HG02610 (cell line): ENCODE data around the gene MGRN1.

ENCODE experiments used
- ATAC-seq: cut with Tn5 transposase; IDR thresholded peaks from one replicate; pipeline ENCODE4 v1.9.1; 2021; ENCODE audit warnings: mild to moderate bottlenecking, moderate library complexity; ENCODE audit not compliant: unreplicated experiment

The MGRN1 gene

GRCh38 chr16:4624015-4624826, at the start of gene MGRN1:
MGRN1 (plus strand) TSS chr16:4624826; CDS start chr16:4624961, 135 bp downstream.
- ATAC-seq: peak; percentile 61

GRCh38 chr16:4574919-4575705, 49.5 kb upstream of the MGRN1 start:
- ATAC-seq: no peak

GRCh38 chr16:4576008-4576407, 48.6 kb upstream of the MGRN1 start:
- ATAC-seq: no peak

- no peak for ATAC-seq
Observed at GRCh38 chr16:4578961-4579530, 45.6 kb upstream of the MGRN1 start.

- ATAC-seq: no peak
Observed at GRCh38 chr16:4580250-4580649, 44.4 kb upstream of the MGRN1 start.

- no peak for ATAC-seq
Observed at GRCh38 chr16:4583906-4584305, 40.7 kb upstream of the MGRN1 start.

- ATAC-seq: no peak
Observed at GRCh38 chr16:4586291-4586690, 38.3 kb upstream of the MGRN1 start.

GRCh38 chr16:4588386-4588785, 36.2 kb upstream of the MGRN1 start:
- ATAC-seq: no peak

GRCh38 chr16:4588961-4589360, 35.7 kb upstream of the MGRN1 start:
- no peak for ATAC-seq

- no peak for ATAC-seq
Observed at GRCh38 chr16:4591191-4591590, 33.4 kb upstream of the MGRN1 start.

- no peak for ATAC-seq
Observed at GRCh38 chr16:4591706-4592470, 32.7 kb upstream of the MGRN1 start.

GRCh38 chr16:4593086-4593485, 31.5 kb upstream of the MGRN1 start:
- ATAC-seq: no peak

- no peak for ATAC-seq
Observed at GRCh38 chr16:4594433-4595410, 29.9 kb upstream of the MGRN1 start.

GRCh38 chr16:4597174-4597573, 27.5 kb upstream of the MGRN1 start:
- ATAC-seq: no peak

- no peak for ATAC-seq
Observed at GRCh38 chr16:4599037-4599436, 25.6 kb upstream of the MGRN1 start.

GRCh38 chr16:4599545-4599944, 25.1 kb upstream of the MGRN1 start:
- no peak for ATAC-seq

- ATAC-seq: no peak
Observed at GRCh38 chr16:4601036-4601863, 23.4 kb upstream of the MGRN1 start.

GRCh38 chr16:4601864-4602186, 22.8 kb upstream of the MGRN1 start:
- ATAC-seq: no peak

- no peak for ATAC-seq
Observed at GRCh38 chr16:4602331-4602730, 22.3 kb upstream of the MGRN1 start.
